ENCODE results near the gene PRSS33.

The PRSS33 gene, protein sequence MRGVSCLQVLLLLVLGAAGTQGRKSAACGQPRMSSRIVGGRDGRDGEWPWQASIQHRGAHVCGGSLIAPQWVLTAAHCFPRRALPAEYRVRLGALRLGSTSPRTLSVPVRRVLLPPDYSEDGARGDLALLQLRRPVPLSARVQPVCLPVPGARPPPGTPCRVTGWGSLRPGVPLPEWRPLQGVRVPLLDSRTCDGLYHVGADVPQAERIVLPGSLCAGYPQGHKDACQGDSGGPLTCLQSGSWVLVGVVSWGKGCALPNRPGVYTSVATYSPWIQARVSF

DNA sequence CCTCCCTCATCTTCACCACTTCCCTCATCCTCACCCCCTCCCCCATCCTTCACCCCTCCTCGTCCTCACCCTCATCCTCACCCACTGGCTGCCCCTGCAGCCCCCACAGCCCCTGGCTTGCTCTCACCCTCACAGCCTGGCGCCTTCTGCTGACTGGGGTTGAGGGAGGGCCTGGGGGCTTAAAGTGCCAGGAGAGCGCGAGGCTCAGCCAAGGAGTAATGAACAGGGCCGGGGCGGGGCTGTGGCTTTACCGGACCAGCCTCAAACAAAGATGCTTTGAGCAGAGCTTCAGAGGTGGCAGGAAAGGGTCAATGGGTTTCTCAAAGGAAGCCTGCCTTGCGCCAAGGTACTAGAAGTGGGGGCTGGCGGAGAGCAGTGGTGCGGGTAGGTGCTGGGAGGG, at the start of gene PRSS33:
PRSS33 (minus strand) TSS at position 155 of the 400 bp plus-strand sequence. CDS start 1,013 bp downstream, outside the sequence.
- DNase-seq, result no peak

DNA sequence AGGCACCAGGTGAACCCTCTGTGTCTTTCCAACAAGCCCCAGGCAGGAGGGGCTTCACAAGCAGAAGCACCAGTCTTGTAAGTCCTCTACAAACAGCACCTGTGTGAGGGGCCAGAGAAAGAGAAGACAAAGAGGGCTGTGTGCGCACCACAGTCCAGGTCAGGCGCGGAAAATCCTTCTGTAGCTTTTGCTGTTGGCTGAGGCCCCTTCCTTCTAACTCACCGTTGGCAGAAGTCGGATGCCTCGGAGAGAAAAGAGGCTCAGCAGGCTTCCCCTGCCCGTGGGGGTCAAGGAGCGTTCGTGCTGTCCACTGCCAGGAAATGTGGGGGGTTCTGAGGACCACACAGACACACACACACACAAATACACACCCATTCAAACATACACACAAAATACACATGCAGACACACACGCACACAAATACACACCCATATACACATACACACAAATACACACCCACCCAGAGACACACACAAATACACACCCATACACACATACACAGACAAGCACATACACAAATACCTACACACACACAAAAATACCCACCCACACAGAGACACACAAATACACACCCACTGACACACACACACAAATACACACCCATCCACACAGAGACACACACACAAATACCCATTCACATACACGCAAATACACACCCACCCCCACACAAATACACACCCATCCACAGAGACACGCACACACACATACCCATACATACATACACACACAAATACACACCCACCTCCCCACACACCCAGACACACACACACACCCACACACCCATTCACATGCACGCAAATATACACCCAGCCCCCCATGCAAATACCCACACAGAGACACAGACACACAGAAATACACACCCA, 49.5 kb upstream of the PRSS33 start:
- no peak for DNase-seq

DNA sequence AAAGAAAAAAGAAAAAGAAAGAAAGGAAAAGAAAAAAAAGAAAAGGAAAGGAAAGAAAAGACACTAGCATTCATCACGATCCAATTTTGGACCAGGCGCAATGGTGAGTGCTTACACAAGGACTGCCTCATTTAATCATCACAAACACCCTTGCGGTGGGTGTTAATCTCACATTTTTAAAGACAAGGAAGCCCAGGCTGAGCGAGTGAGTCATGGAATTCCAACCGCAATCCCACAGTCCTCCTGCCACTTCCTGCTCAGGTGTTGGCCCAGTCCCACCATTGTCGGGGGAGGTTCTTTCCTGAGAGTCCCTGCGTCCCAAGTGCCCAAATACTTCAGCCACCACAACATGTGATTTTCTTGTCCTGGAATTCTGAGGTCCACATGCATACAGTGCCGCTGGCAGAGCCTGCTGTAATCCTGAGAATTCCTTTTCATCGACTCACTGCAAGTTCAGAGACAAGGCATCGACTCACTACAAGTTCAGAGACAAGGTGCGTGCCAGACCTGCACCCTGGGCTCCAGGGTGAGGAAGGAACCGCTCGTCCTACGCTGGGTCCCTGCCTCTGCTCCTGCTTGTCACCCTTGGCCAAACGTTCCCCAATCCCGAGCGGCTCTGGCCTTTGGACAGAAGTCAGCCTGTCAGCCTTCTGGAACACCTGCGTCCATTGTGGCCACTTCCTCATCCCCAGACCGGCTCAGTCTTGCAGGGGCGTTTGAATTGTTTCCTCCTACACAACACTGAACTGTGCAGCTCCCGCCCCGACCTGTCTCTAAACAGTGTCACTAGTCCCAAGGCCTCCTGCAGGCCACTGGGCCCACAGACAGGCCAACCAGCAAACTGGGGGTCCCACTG, 48.5 kb upstream of the PRSS33 start:
- no peak for DNase-seq

DNA sequence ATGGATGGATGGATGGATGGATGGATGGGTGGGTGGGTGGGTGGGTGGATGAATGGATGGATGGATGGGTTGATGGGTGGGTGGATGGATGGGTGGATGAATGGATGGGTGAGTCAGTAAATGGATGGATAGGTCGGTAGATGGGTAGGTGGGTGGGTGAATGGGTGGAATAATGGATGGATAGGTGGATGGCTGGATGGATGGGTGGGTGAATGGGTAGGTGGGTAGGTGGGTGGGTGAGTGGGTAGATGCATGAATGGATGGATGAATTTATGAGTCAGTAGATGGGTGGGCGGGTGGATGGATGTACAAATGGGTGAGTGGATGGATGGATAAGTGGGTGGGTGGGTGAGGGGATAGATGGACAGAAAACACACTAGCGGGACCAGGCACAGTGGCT, 47.6 kb upstream of the PRSS33 start:
- DNase-seq, result no peak

DNA sequence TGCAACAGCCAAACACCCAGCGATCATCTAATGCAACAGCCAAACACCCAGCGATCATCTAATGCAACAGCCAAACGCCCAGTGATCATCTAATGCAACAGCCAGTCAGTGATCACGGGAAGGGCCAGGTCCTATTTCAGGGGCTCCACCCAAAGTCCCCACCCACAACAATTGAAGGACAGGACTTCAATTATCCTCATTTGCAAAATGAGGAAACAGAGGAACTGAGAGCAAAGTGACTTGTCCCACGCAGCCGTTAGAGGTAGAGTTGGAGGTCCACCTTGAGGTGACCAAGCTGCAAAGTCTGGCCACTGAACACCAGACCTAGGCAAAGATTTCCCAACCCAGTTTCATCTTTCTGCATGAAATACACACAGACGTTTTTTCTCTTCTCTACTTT, 46.4 kb upstream of the PRSS33 start:
- no peak for DNase-seq

DNA sequence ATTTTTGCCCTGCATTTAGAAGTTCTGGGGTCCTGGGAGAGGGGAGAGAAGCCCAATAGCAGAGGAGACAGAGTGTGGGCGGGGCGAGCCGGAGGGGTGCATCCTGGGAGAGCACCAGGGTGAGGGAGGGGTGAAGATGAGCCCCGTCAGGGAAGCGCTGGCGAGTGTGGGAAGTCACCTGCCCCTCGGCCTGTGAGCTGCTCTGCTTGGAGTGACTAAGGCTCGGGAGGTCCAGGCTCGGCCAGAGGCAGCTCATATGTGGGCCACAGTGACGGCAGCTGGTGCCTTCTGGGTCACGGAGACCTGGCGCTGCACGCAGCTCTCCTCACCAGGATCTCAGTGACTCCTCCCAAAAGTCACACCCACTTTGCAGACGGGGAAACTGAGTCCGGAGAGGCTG, 43.8 kb upstream of the PRSS33 start:
- no peak for DNase-seq

DNA sequence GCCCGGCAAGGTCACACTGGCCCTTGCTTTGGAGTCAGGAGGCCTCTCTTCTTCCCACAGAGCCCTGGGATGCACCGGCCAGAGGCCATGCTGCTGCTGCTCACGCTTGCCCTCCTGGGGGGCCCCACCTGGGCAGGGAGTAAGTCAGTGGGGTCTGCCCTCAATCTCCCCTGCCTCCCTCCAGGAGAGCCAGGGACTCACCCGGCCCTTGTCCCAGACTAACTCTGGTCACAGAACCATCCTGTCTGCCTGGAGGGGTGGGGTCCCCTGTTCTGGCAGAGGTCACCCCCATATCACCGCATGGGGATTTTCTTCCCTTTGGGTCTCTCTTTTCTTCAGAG, 43.0 kb upstream of the PRSS33 start:
- no peak for DNase-seq

DNA sequence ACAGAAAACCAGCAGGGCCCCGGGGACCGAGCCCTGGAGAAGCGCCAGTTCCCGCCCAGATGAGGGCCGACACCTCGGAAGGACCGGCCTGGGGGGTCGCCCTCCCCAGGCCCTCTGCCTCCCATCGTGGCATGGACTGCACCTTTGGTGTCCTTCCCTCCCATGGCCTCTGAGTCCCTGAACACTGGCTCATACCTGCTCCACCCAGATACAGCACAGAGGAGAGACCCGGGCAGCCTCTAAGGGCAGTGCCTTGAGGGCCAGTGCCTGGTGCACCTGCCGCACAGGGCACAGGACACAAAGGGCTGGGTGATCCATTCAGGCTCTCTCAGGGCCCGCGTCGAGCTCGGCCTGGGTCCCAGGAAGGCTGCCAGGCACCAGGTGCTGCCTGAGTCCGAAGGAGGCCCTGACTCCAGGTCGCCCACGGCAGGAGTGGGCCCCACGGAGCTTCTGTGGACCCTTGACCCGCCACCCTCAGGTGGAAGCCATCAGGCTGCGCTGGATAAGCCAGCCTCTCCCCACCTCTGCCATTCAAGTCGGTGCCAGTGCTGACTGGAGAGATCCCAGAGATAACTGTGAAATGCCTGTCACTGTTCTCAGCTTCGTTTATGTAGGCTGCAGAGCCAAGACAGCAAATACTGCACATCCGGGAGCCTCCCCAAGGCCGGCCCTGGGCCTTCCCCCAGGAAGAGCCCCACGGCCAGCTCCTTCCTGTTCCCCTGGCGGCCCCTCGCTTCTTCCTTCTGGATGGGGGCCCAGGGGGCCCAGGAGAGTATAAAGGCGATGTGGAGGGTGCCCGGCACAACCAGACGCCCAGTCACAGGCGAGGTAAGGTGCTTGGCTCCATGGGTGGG, 42.4 kb upstream of the PRSS33 start, which contains the start of gene ZG16B:
ZG16B (plus strand) TSS at position 803 of the 854 bp plus-strand sequence. CDS start 139 bp downstream, outside the sequence.
- DNase-seq, result no peak

DNA sequence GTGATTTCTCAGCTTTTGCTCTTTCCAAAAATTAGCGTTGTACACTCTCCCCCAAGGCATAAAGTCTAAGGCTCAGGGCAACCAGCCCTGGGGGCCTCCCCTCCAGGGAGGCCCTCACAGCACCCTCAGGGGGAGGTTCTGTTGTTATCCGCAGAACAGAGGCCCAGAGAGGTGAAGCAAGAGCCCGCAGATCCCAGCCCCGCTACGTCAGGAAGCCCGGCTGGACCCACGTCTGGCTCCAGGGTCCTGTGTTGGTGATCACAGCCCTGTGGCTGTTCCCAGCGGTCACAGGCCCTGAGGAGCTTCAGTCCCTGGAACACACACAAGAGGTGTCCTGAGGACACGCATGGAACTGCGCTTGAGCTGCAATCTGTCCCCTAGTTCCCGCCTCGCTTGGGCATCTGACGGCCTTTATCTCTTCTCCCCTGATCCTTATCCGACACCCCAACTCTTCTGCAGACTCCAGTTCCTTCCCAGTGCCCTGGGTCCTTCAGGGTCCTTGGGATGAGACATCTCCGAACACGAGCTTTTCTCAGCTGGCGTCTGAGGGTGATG, 41.6 kb upstream of the PRSS33 start:
- no peak for DNase-seq

DNA sequence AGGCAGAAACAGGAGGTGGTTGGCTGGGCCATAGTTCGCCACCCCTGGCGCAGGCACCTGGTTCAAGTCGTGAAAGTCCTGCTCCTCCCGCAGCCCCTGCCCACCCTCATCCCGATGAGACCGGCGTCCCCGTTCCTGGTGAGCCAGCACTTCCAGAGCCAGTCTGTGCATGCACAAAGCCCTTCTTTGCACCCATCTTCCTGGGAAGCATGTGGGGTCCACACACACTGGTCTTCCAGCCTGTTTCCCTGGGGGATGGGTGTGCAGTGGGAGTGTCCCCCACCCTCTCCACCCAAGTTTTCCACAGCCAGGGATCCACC, 41.1 kb upstream of the PRSS33 start:
- no peak for DNase-seq

DNA sequence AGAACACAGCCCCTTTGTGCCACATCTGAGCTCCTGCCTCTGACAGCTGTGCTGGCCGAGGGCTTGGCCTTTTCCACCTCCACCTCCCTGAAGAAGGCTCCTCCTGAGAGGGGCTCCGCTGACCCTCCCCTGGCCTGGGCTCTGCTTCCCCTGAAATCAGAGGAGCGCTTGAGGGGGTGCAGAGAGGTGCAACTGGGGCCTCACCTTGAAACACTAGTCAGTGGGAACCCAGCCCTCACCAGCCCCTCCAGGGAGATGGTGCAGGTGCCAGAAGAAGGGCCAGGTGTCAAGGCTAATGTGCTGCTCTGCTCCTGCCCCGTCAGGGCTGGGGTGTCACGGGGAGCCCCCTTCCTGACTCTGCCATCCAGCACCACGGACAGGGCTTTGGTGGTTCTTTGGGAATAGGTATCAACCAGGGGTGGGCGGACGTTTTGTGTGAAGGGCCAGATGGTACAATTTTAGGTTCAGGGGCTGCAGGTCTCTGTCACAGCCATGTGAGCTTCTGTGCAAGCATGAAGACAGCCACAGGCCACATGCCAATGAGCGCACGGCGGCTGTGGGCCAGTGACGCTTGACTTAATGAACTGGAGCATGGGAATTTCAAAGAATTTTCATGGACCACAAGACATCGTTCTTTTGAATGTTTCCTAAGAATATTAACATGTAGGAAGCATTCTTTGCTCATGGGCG, 40.6 kb upstream of the PRSS33 start:
- no peak for DNase-seq

DNA sequence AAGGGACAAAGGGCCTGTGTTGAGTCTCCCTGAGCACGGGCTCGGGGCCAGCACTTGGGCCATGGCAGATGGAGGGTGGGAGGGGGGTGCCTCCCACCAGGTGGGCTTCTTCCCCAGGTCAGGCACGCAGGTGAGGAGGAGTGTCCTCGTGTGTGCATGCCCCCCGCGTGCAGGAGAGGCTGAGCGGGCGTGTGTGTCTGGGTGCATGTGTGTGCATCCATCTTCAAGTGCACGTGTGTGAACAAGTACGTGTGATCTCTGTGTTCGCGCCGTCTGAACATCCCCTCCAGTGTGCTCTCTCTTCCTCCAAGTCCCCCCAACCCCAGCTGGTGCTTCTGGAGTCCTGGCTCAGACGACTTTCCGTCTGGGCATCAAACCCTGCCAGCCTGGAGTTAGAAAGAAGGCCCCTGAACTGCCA, 40.0 kb upstream of the PRSS33 start:
- DNase-seq, result no peak

DNA sequence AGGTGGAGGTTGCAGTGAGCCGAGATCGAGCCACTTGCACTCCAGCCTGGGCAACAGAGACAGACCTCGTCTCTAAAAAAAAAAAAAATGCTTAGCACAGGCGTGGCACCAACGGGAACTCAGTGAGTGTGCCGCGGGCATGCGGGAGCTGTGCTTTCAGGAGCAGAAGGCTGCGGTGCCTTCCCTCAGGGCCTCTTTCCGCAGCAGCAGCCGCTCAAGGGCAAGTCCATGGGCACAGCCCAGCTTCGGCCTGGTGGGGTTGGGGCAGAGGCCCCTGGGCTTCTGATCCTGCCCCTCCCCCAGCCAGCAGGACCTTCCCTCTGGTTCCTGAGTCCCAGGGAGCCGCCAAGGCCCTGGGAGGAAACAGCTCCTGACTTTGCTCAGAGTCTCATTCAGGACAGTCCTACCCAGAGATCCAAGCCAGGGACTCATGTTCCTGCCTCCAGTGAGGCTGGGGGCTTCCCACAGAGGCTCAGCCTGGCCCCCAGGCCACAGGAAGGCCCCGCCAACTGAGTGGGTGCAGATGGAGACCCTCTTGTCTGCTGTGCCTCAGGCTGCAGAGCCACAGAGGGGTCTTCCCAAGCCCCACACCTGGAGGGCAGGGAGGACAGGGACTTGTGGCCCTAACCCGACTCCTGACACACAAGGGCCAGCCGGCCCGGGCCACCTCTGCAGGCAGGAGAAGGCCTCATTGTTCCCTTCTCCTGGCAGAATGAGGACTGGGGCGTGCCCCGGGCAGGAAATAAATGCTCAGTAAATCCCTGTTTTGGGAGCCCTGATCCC, 39.4 kb upstream of the PRSS33 start:
- DNase-seq, result no peak

DNA sequence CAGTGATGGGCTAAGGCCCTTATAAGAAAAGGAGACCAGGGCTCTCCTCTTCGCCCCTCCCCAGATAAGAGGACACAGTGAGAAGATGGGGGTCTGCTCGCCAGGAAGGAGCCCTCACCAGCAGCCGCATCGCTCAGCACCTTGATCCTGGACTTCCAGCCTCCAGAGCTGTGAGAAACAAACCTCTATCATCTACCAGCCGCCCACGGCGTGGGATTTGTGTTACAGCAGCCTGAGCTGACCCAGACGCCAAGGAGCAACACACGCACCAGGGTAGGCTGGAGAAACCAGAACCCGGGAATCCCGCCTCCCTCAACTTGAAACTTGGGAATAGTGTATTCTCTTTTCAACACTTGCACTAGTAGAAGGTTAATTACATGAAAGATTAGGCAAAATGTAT, 38.5 kb upstream of the PRSS33 start:
- no peak for DNase-seq

DNA sequence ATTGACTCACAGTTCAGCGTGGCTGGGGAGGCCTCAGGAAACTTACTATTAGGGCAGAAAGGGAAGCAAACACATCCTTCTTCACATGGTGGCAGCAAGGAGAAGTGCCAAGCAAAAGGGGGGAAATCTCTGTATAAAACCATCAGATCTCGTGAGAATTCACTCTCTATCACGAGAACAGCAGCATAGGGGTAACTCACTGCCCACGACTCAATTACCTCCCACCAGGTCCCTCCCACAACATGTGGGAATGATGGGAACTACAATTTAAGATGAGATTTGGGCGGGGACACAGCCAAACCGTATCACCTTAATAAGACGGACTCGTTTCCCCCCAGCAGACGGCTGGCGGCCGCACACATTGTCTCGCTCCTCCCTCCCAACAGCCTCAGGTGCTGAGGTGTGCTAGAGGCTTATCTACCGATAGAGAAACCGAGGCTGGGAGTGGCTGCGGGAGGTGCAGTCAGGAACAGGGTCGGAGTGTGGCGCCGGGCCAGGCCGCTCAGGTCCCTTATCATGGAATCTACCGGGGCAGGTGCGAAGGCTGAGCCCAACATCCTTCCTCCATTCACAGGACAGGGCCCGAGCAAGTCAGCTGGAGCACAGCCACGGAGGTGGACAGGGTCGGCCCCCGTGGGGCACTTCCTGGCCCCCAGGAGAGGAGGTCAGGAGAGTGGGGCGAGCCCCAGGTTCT, 37.8 kb upstream of the PRSS33 start:
- DNase-seq, result no peak

DNA sequence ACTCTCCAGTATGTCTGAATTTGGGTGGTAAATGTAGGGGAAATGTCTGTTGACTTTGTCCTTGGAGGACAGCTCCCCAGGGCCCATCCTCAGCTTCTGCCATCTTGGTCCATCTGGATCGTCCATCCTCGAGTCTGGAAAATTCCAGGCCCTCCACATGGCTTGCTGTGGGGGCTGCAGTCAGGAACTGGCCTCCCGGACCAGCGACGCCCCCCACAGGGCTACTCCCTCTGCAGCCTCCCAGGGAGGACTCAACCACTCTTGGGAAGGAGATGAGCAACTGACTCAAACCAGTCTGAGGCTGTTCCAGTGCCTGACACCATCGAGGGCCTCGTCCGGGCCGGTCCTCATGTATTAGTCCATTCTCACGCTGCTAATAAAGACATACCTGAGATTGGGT, 37.3 kb upstream of the PRSS33 start:
- DNase-seq, result no peak

DNA sequence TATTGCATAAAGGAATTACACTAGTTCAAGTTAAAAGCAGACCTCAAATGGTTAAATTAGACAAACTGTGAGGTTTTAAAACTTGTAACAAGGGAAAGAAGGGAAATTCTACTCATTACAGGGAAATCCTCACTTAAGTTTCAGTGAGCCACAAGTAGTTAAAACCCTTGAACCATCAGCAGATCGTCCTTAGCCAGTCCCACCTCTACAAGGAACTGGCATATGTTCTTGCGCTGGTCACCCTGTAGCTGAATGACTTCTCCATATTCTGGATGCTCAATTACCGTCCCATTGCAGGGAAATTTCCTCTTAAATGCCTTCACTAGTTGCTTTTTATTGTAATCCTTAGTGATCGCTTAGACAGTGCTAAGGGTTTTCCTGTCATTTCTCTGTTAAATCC, 35.1 kb upstream of the PRSS33 start:
- no peak for DNase-seq

DNA sequence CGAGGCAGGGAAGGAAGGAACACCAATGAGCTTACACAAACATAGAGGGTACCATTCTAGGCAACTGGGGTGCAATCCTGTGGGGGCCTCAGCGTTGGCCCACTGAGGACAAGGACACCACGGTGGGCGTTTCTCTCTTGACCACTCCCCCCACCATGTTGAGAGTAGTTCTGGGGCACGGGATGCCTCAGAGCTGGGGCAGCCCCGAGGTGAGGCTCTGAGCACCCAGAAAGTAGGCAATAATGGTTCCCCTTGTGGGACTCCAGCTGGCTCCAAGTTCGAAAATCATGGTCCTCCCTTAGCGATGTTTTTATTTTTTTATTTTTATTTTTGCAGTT, 34.8 kb upstream of the PRSS33 start:
- DNase-seq, result no peak

DNA sequence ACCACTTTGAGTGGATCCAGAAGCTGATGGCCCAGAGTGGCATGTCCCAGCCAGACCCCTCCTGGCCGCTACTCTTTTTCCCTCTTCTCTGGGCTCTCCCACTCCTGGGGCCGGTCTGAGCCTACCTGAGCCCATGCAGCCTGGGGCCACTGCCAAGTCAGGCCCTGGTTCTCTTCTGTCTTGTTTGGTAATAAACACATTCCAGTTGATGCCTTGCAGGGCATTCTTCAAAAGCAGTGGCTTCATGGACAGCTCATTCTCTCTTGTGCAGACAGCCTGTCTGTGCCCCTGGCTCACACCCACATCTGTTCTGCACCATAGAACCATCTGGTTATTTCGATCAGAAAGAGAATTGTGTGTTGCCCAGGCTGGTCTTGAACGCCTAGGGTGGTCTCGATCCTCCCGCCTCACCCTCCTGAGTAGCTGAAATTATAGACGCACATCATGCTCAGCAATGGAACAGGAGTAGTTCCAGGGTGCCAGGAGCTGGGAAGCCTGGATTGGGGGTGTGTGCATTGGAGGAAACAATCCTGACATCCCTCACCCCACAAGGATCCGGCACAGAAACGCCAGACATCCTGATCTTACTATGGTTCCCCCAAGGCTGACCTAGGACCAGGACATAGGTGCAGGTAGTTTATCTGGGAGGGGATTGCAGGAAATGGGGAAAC, 34.3 kb upstream of the PRSS33 start:
- no peak for DNase-seq

All from CD4-positive, alpha-beta T cell treated with Interferon gamma for 1 hour (primary cell).